HepG2 (cell line): ENCODE results near the gene ZNF839. TPM values are rescaled to one million over a fixed set of nuclear protein-coding genes. Genes with fewer than 3 reads are reported as not detected.

Experiments
- ATAC-seq: fragments of 200-7000 bp; cut with Tn5 transposase; 3 replicates; pipeline ENCODE4 v1.9.1; 2020; ENCODE audit warnings: mild to moderate bottlenecking, moderate library complexity
- Bru-seq: library from RNA; stranded (reverse); fragments of 400-500 nt; gene quantifications from one replicate; lab custom pipeline; 2021; lab: Mats Ljungman, UMichigan
- BruChase-seq, 2 experiments: library from RNA; stranded (reverse); fragments of 400-500 nt; gene quantifications; one replicate each; lab custom pipeline; 2021; lab: Mats Ljungman, UMichigan
- BruUV-seq: library from RNA; stranded (reverse); fragments of 400-500 nt; replicated peaks from 2 replicates; lab custom pipeline; 2021; lab: Mats Ljungman, UMichigan
- CTCF ChIA-PET: fragments of 300-600 bp; formaldehyde crosslinking; extraction: SDS; loops from one replicate; lab custom pipeline; 2021; ENCODE audit warnings: low total read pairs, inconsistent platforms, low intra/inter-chr PET ratio; lab: Yijun Ruan, JAX
- POLR2A ChIA-PET: fragments of 350-600 bp; sonication (Branson Sonifier 250); formaldehyde crosslinking; loops from one replicate; lab custom pipeline; 2020; ENCODE audit warnings: antibody characterized with exemption, inconsistent platforms; lab: Yijun Ruan, JAX
- DNase-seq: peaks from one replicate; pipeline ENCODE4 v3.0.0-alpha.2; 2015; ENCODE audit warnings: low spot score
- FAIRE-seq: peaks from 3 replicates; lab custom pipeline; 2011; peaks lifted over from hg19 to GRCh38; lab: Jason Lieb, UNC
- H2AFZ ChIP-seq: one replicate; pipeline ENCODE4 v1.6.1; 2011; ENCODE audit warnings: low read length, inconsistent platforms
- H3K27ac ChIP-seq: fragments of 300-600 bp; 3 replicates; pipeline ENCODE4 v1.8.0; 2011; ENCODE audit warnings: mixed run types, mild to moderate bottlenecking, mixed read lengths, low read length, inconsistent platforms; ENCODE audit not compliant: insufficient read depth; ENCODE audit errors: extremely low read length
- H3K27me3 ChIP-seq, 2 experiments: fragments of 200-600 bp in 1 of 2; 2 replicates in 1 of 2; 3 replicates in 1 of 2; pipeline versions ENCODE4 v1.6.0 to v1.8.0; 2011; ENCODE audit warnings: low read length in 2 of 2, mild to moderate bottlenecking in 2 of 2, moderate library complexity in 2 of 2, inconsistent platforms in 1 of 2; ENCODE audit not compliant: insufficient read depth in 2 of 2, control insufficient read depth in 1 of 2
- H3K36me3 ChIP-seq, 2 experiments: fragments of 200-600 bp in 1 of 2; replicated peaks in 1 of 2; 2 replicates in 1 of 2; 3 replicates in 1 of 2; pipeline versions ENCODE4 v1.5.1 to v1.8.0; 2011; ENCODE audit warnings: low read length in 2 of 2, inconsistent platforms in 1 of 2; ENCODE audit not compliant: insufficient read depth in 2 of 2, control insufficient read depth in 1 of 2
- H3K4me1 ChIP-seq: 2 replicates; pipeline ENCODE4 v1.5.1; 2012; ENCODE audit warnings: low read length, inconsistent platforms; ENCODE audit not compliant: insufficient read depth
- H3K4me2 ChIP-seq: 2 replicates; pipeline ENCODE4 v1.6.0; 2011; ENCODE audit warnings: low read depth, low read length, inconsistent platforms
- H3K4me3 ChIP-seq, 3 experiments: fragments of 200-600 bp in 1 of 3; sonication (generic), shearing (Covaris generic) in 1 of 3; replicated peaks in 1 of 3; 2 replicates each; pipeline ENCODE4 v1.5.1; 2011 to 2016; ENCODE audit warnings: low read length in 3 of 3, inconsistent platforms in 2 of 3, low read depth in 2 of 3, mild to moderate bottlenecking in 2 of 3, control low read depth in 1 of 3, mixed read lengths in 1 of 3; ENCODE audit not compliant: insufficient read depth in 1 of 3
- H3K79me2 ChIP-seq: one replicate; pipeline ENCODE4 v1.6.1; 2011; ENCODE audit warnings: low read length, inconsistent platforms; ENCODE audit not compliant: insufficient read depth
- H3K9ac ChIP-seq: 2 replicates; pipeline ENCODE4 v1.6.0; 2011; ENCODE audit warnings: mild to moderate bottlenecking, low read depth, low read length, inconsistent platforms; ENCODE audit not compliant: insufficient read depth
- H3K9me3 ChIP-seq: 2 replicates; pipeline ENCODE4 v1.5.1; 2012; ENCODE audit warnings: mild to moderate bottlenecking, low read length
- H4K20me1 ChIP-seq: 2 replicates; pipeline ENCODE4 v1.6.0; 2011; ENCODE audit warnings: inconsistent platforms, mild to moderate bottlenecking, low read length, moderate library complexity; ENCODE audit not compliant: insufficient read depth
- ARID2 ChIP-seq: sonication (generic); formaldehyde crosslinking; IDR thresholded peaks from 2 replicates; pipeline ENCODE4 v1.8.1; 2022; ENCODE audit warnings: mild to moderate bottlenecking, missing genetic modification reagents, borderline replicate concordance
- ARNT ChIP-seq: fragments of 450-650 bp; IDR thresholded peaks from 2 replicates; pipeline ENCODE4 v1.6.1; 2017
- ETV5 ChIP-seq: IDR thresholded peaks from 2 replicates; pipeline ENCODE4 v1.6.1; 2018; ENCODE audit warnings: missing biosample characterization, missing genetic modification reagents, inconsistent platforms, borderline replicate concordance
- FOXK2 ChIP-seq: fragments of 450-650 bp; IDR thresholded peaks from 2 replicates; pipeline ENCODE4 v1.6.1; 2016
- FOXP1 ChIP-seq, 2 experiments: fragments of 450-650 bp in 1 of 2; IDR thresholded peaks; 2 replicates each; pipeline ENCODE4 v1.6.1; 2017 to 2018; ENCODE audit warnings: antibody characterized with exemption in 1 of 2
- HOXA3 ChIP-seq: sonication (generic); formaldehyde crosslinking; IDR thresholded peaks from 2 replicates; pipeline ENCODE4 v1.5.0; 2020; ENCODE audit warnings: missing genetic modification reagents
- NBN ChIP-seq: fragments of 450-650 bp; conservative IDR thresholded peaks from 2 replicates; pipeline ENCODE4 v1.6.1; 2017
- NFE2 ChIP-seq: sonication (generic); formaldehyde crosslinking; IDR thresholded peaks from 2 replicates; pipeline ENCODE4 v1.4.0; 2020; ENCODE audit warnings: missing genetic modification reagents
- NFYC ChIP-seq: IDR thresholded peaks from 2 replicates; pipeline ENCODE4 v1.6.1; 2016; ENCODE audit warnings: missing genetic modification reagents, missing compliant biosample characterization
- SOX5 ChIP-seq: IDR thresholded peaks from 2 replicates; pipeline ENCODE4 v1.6.1; 2016; ENCODE audit warnings: borderline replicate concordance
- THAP11 ChIP-seq: IDR thresholded peaks from 2 replicates; pipeline ENCODE4 v1.6.1; 2016; ENCODE audit warnings: missing biosample characterization, missing genetic modification reagents
- ZGPAT ChIP-seq: IDR thresholded peaks from 2 replicates; pipeline ENCODE4 v1.6.1; 2016; ENCODE audit warnings: mild to moderate bottlenecking
- ZNF207 ChIP-seq: fragments of 450-650 bp; IDR thresholded peaks from 2 replicates; pipeline ENCODE4 v1.6.1; 2016; ENCODE audit warnings: antibody characterized with exemption, borderline replicate concordance
- ZNF225 ChIP-seq: sonication (generic); formaldehyde crosslinking; IDR thresholded peaks from 2 replicates; pipeline ENCODE4 v1.4.0; 2020; ENCODE audit warnings: mild to moderate bottlenecking, missing genetic modification reagents
- ZNF7 ChIP-seq: IDR thresholded peaks from 2 replicates; pipeline ENCODE4 v1.6.1; 2016; ENCODE audit warnings: missing biosample characterization, missing genetic modification reagents
- ZNF891 ChIP-seq: sonication (generic); formaldehyde crosslinking; IDR thresholded peaks from 2 replicates; pipeline ENCODE4 v1.5.0; 2020; ENCODE audit warnings: mild to moderate bottlenecking, missing genetic modification reagents
- ZUFSP ChIP-seq: sonication (generic); formaldehyde crosslinking; IDR thresholded peaks from 2 replicates; pipeline ENCODE4 v1.9.0; 2021; ENCODE audit warnings: missing genetic modification reagents, mild to moderate bottlenecking, borderline replicate concordance
- WGBS: methylation state at CpG from one replicate; pipeline ENCODE4 v1.1.6; 2017; ENCODE audit warnings: low lambda C conversion rate; 5-methylcytosine and 5-hydroxymethylcytosine counted together
- in situ Hi-C: cut with HindIII; loops from 2 replicates; pipeline ENCODE4 v1.10.0; 2017; ENCODE audit warnings: low pct_unique_long_range_greater_than_20kb; ENCODE audit not compliant: extremely low pct_ligation_motif_present
- intact Hi-C: fragments of 100-400 bp; cut with micrococcal nuclease; formaldehyde crosslinking; loops from one replicate; pipeline ENCODE4 v1.10.0; 2022; ENCODE audit not compliant: unreplicated experiment
- long read RNA-seq, 2 experiments: library from RNA in 1 of 2; library from polyadenylated mRNA in 1 of 2; stranded (forward) in 1 of 2; unstranded in 1 of 2; transcript quantifications; one replicate each; pipeline ENCODE4 v2.0.0, GENCODE V29; 2019 to 2022
- polyA minus RNA-seq, 3 experiments: library from RNA; depleted of rRNA, polyadenylated mRNA; stranded (reverse); fragments of >200 nt; gene quantifications; 2 replicates each; pipeline ENCODE4 v1.2.3, GENCODE V29; 2011; ENCODE audit warnings: low replicate concordance in 1 of 3
- polyA plus RNA-seq, 8 experiments: library from polyadenylated mRNA; depleted of rRNA in 3 of 8; stranded (reverse) in 7 of 8; unstranded in 1 of 8; fragments of >200 nt; fragmentation: Illumina TruSeq in 4 of 8; extraction: Trizol in 4 of 8; gene quantifications; 2 replicates each; pipeline versions ENCODE4 v1.2.1 to v1.2.3, GENCODE V29; 2011 to 2016; ENCODE audit warnings: low read depth in 4 of 8, missing spikeins in 1 of 8, mixed read lengths in 1 of 8; ENCODE audit not compliant: insufficient read depth in 1 of 8
- total RNA-seq, 5 experiments: library from RNA; depleted of rRNA; stranded (reverse); fragments of >200 nt; fragmentation: Illumina TruSeq; extraction: Trizol; gene quantifications; 2 replicates each; pipeline ENCODE4 v1.2.3, GENCODE V29; 2016; ENCODE audit warnings: low read depth in 1 of 5

The ZNF839 gene
- total RNA-seq (2016; rRNA removed; fragmentation: Illumina TruSeq; extraction: Trizol): 8.2 and 12.8 TPM in 2 replicates
- 9.1 and 10.6 TPM in 2 replicates for total RNA-seq (2016; cell fraction: cytosol; rRNA removed; fragmentation: Illumina TruSeq; extraction: Trizol; ENCODE audit: low read depth)
- total RNA-seq (2016; cell fraction: insoluble cytoplasmic fraction; rRNA removed; fragmentation: Illumina TruSeq; extraction: Trizol): 8.4 and 10.7 TPM in 2 replicates
- 9.6 and 11.1 TPM in 2 replicates for total RNA-seq (2016; cell fraction: membrane; rRNA removed; fragmentation: Illumina TruSeq; extraction: Trizol)
- total RNA-seq (2016; cell fraction: nucleus; rRNA removed; fragmentation: Illumina TruSeq; extraction: Trizol): 11.5 and 11.8 TPM in 2 replicates
- polyA plus RNA-seq (2011; rRNA removed): 9.3 and 11.1 TPM in 2 replicates
- polyA plus RNA-seq (2011; cell fraction: cytosol; rRNA removed): 5.1 and 6.1 TPM in 2 replicates
- 26.5 and 27.5 TPM in 2 replicates for polyA plus RNA-seq (2011; cell fraction: nucleus; rRNA removed)
- polyA plus RNA-seq (2012): 4.2 and 5.2 TPM in 2 replicates
- polyA plus RNA-seq (2016; cell fraction: cytosol; fragmentation: Illumina TruSeq; extraction: Trizol; ENCODE audit: low read depth): 1.3 and 1.6 TPM in 2 replicates
- polyA plus RNA-seq (2016; cell fraction: insoluble cytoplasmic fraction; fragmentation: Illumina TruSeq; extraction: Trizol; ENCODE audit: low read depth): 5.7 and 6.5 TPM in 2 replicates
- polyA plus RNA-seq (2016; cell fraction: membrane; fragmentation: Illumina TruSeq; extraction: Trizol; ENCODE audit: low read depth): 3.0 and 4.1 TPM in 2 replicates
- 33.2 and 35.7 TPM in 2 replicates for polyA plus RNA-seq (2016; cell fraction: nucleus; fragmentation: Illumina TruSeq; extraction: Trizol; ENCODE audit: insufficient read depth, low read depth)
- 7.4 and 14.9 TPM in 2 replicates for polyA minus RNA-seq (2011; rRNA and poly(A)+ RNA removed; ENCODE audit: low replicate concordance)
- 4.6 and 4.8 TPM in 2 replicates for polyA minus RNA-seq (2011; cell fraction: cytosol; rRNA and poly(A)+ RNA removed)
- 11.6 and 11.8 TPM in 2 replicates for polyA minus RNA-seq (2011; cell fraction: nucleus; rRNA and poly(A)+ RNA removed)
- percentile 67 among the genes with signal in this experiment for Bru-seq, nascent RNA
- BruChase-seq, experiment 1, labeled RNA remaining after a 6-hour chase: percentile 63 among the genes with signal in this experiment
- percentile 65 among the genes with signal in this experiment for BruChase-seq, experiment 2, labeled RNA remaining after a 2-hour chase
- long read RNA-seq, experiment 1, partial matches to known transcripts: 2 of 7 reads
- long read RNA-seq, experiment 1, other reads (novel, unspliced or antisense): 5 of 7 reads
- long read RNA-seq, experiment 2, partial matches to known transcripts: 2 of 7 reads
- long read RNA-seq, experiment 2, other reads (novel, unspliced or antisense): 2 of 7 reads

- intact Hi-C loops: loop anchor here (2.0 to 5.0 kb wide), 5 partner anchors 43 to 357 kb away; partner anchors contain the start of genes CINP, DYNC1H1, RCOR1 and TECPR2
- Histone ChIP-seq H3K27ac (peak within 1 kb of the TSS; percentile 96), H3K4me3 (peak within 1 kb of the TSS; percentile 72 to 85 (median 74)), H3K4me2 (peak within 1 kb of the TSS; percentile 96), H3K36me3 (no peaks in the 10 kb centered on the region), H3K4me1 (peaks cover 67% of the 10 kb centered on the region), H4K20me1 (no peaks in the 10 kb centered on the region), H3K9me3 (no peaks in the 10 kb centered on the region), H3K27me3 (no peaks in the 10 kb centered on the region; a peak in 1 of 5 replicates), H3K79me2 (peaks cover 7% of the 10 kb centered on the region), H2AFZ (no peak within 1 kb of the TSS), H3K9ac (peak within 1 kb of the TSS; percentile 98)
- in situ Hi-C loops: loop anchor here (5.0 to 10.0 kb wide), 2 partner anchors 245 to 357 kb away; partner anchors contain the start of gene DYNC1H1
- DNase-seq: peak; percentile 69
- CTCF ChIA-PET: no interaction called here
- FAIRE-seq: no peak
- ATAC-seq: 0 out of 3 replicates have a peak, but pooled peaks have one; percentile 0
- POLR2A ChIA-PET: interaction anchor here (0.5 to 2.9 kb wide), 6 partner anchors 11 to 612 kb away, joined by 3 to 14 read pairs (median 7); partner anchors contain the start of genes CINP, MOK and TECPR2
- WGBS: 3% methylated on average over 14 of the region's 71 CpGs
- BruUV-seq: no TSS peak
- TF ChIP-seq NBN (no peak), ARNT (no peak), NFE2 (CRISPR knock-in tag) (no peak), FOXP1 (IDR thresholded peaks at IDR 0.05) (no peak), FOXP1 (CRISPR knock-in tag; IDR thresholded peaks at IDR 0.05) (no peak), FOXK2 (no peak), ETV5 (CRISPR knock-in tag) (0 out of 2 replicates have a peak, but pooled peaks have one; percentile 23), ZNF7 (no peak), ZUFSP (CRISPR knock-in tag) (no peak), SOX5 (no peak), ARID2 (CRISPR knock-in tag) (no peak), NFYC (CRISPR knock-in tag) (no peak), ZNF207 (no peak), HOXA3 (CRISPR knock-in tag) (peak; percentile 94), ZGPAT (CRISPR knock-in tag) (peak; percentile 71; the same call in 1 of the 2 replicates), ZNF225 (CRISPR knock-in tag) (peak; percentile 62; the same call in 1 of the 2 replicates), THAP11 (peak; percentile 91), ZNF891 (CRISPR knock-in tag) (no peak)
Measured at GRCh38 chr14:102319351-102320032, at the start of gene ZNF839. Gene ZNF839, plus strand, starts transcription at chr14:102319746. Its CDS starts 20 bp downstream, at chr14:102319766.
